ENCODE data around the gene GRSF1.

GRCh38 chr4:70793626-70794025, 46.1 kb downstream of the GRSF1 start:
- TF ChIP-seq CTCF (IDR thresholded peaks at IDR 0.05) (no peak), POLR2AphosphoS5 (IDR thresholded peaks at IDR 0.05) (no peak), POLR2A (IDR thresholded peaks at IDR 0.05) (no peak)

Data from sigmoid colon (tissue), 4 donors.